Myocyte (in vitro differentiated cells): ENCODE data around the gene TRAF7. TPM values are rescaled to one million over a fixed set of nuclear protein-coding genes. Genes with fewer than 3 reads are reported as not detected.

Experiments
- DNase-seq: peaks from one replicate; pipeline ENCODE4 v3.0.0-alpha.2; 2012; ENCODE audit warnings: low read depth
- total RNA-seq: library from RNA; depleted of rRNA; stranded (reverse); fragments of >200 nt; gene quantifications from 2 replicates; pipeline ENCODE4 v1.2.3, GENCODE V29; 2014

Gene TRAF7
- total RNA-seq, 1 donor from 2014 or later, result 95.8 TPM

- peak; percentile 78 for DNase-seq
Measured at GRCh38 chr16:2163211-2163881, 7.8 kb downstream of the TRAF7 start.

DNA sequence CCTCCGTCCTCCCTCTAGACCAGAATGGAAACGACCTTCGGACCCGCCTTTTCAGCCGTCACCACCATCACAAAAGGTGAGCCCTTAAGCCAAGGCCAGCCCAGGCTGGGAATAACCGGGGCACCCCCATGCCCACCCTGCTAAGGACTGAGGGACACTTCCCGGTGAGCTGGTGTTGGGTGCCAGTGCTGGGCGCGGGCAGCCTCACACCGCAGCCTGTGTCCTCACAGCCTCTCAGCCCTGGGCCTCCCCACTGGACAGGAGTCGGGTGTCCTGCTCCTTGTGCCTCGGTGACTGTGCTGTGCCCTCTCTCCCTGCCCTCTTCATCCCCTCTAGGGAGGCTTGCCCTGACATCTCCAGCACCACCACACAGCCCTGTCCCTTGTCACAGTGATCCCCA is 10.3 kb downstream of the TRAF7 start:
- no peak for DNase-seq

DNA sequence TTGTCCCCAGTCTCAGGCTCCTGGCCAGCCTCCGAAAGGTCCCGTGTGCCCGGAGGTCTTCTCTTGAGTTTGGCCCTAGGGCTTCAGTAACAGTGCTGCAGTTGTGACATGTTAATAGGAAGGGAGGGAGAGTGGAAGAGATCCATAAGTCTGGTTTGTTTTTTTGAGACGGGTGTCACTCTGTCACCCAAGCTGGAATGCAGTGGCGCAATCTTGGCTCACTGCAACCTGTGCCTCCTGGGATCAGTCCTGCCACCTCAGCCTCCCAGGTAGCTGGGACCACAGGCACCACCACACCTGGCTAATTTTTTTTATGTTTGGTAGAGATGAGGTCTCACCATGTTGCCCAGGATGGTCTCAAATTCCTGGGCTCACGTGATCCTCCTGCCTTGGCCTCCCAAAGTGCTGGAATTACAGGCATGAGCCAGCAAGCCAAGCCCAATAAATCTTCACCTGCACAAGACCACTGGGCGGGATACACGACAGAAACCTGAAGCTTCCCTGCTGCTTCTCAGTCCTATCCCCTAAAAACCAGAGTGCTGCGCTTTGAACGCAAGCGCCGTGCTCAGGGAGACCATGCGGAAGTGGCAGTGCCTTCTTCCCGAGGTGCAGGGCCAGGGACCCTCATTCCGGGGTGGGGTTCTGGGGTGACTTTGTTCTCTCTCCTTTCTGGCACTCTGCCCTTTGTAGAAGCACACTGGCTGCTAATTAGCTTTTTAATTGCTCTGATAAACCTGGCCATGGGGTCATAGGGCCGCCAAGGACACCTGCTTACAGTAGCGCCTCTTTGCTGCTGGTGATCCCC is 10.9 kb downstream of the TRAF7 start:
- DNase-seq, result no peak

- no peak for DNase-seq
Measured at GRCh38 chr16:2167068-2167638, 11.6 kb downstream of the TRAF7 start.

DNA sequence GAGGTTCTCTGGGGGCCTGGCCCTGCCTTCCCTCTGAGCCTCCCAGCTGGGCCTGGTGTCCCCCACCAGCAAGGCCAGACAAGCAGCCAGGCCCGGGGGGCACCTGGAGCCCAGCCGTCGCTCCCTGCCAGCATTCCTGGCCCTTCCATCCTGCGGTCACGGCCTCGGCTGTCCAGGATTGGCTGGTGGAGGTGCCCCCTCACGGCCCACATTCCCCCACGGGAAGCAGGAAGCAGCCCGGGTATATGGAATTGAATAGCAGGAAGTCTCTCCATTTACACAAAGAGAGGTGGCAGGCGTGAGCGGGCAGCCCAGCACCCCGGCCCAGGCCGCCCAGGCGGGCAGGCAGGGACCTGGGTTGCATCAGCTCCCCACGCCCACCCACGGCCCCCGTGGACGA is 14.5 kb downstream of the TRAF7 start:
- no peak for DNase-seq

DNA sequence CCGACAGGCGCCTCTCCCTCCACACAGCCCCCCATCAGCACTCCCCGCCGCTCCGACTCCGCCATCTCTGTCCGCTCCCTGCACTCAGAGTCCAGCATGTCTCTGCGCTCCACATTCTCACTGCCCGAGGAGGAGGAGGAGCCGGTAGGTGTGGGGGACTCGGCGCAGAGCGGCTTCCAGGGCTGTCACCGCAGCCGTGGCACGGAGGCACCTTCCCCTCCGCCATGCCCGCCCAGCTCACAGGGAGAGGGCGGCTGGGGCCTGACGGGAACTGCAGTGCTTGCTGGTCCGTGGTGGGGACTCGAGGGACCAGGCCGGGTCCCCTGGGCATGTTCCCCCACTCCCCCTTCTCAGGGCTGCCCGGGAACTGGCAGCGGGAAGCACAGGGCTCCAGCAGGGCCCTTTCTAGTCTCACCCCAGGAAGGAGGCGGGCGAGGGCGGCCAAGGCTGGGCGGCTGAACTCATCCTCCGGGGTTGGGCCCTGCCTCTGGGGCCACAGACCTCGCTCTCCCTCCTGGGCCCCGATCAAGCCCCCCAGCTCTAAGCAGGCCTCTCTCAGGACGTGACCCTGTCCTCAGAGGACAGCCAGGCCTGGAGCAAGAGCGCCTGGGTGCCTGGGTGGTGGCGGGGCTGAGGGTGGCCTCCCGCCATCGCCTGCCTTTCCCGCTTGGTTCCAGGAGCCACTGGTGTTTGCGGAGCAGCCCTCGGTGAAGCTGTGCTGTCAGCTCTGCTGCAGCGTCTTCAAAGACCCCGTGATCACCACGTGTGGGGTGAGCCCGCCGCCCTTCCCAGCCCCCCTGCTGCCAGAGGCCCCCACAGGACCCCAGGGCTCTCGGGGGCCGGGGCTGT is 15.2 kb downstream of the TRAF7 start:
- DNase-seq, result no peak

GRCh38 chr16:2171601-2172178 is 16.1 kb downstream of the TRAF7 start:
- no peak for DNase-seq

- DNase-seq, result no peak
Measured at GRCh38 chr16:2172688-2173335, 17.2 kb downstream of the TRAF7 start.

DNA sequence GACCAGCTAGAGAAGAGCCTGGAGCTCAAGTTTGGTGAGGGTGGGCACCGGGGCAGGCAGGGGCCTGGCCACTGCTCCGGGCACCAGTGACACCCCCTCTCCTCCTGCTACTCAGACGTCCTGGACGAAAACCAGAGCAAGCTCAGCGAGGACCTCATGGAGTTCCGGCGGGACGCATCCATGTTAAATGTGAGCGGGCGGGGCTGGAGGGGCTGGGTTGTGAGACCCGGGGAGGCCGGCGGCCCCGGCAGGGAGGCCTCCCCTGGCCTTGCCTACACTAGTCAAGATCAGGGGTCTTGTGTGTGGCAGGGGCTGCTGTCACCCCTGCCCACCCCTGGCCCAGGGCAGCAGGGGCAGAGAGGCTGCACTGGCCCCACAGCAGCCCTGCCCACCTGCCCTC is 17.8 kb downstream of the TRAF7 start:
- DNase-seq, result no peak

GRCh38 chr16:2173916-2174315 is 18.3 kb downstream of the TRAF7 start:
- no peak for DNase-seq

GRCh38 chr16:2174396-2175131 is 19.0 kb downstream of the TRAF7 start:
- DNase-seq, result no peak

DNA sequence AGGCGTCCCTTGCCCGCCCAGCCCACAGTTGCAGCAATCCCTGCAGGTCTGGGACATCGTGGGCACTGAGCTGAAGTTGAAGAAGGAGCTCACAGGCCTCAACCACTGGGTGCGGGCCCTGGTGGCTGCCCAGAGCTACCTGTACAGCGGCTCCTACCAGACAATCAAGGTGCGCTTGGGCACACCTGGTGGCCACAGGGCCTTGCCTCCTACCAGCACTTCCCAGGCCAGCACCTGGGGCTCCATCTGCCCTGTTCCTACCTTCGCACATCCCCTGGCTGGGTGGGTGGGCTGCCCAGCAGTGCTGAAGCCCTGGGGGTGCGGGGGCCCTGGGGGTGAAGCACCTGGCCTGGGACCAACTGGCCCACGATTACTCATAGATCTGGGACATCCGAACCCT is 19.9 kb downstream of the TRAF7 start:
- DNase-seq, result no peak

DNA sequence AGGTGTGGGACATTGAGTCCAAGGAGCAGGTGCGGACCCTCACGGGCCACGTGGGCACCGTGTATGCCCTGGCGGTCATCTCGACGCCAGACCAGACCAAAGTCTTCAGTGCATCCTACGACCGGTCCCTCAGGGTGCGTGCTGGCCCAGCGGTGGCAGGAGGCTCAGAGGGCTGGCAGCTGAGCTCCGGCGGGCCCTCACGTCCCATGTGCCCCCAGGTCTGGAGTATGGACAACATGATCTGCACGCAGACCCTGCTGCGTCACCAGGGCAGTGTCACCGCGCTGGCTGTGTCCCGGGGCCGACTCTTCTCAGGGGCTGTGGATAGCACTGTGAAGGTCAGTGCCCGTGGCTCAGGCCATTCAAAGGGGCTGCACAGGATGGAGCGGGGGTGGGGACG is 20.5 kb downstream of the TRAF7 start:
- DNase-seq, result no peak

- DNase-seq, result no peak
Measured at GRCh38 chr16:2177101-2177500, 21.5 kb downstream of the TRAF7 start.

GRCh38 chr16:2177561-2177960 is 22.0 kb downstream of the TRAF7 start:
- DNase-seq, result no peak

DNA sequence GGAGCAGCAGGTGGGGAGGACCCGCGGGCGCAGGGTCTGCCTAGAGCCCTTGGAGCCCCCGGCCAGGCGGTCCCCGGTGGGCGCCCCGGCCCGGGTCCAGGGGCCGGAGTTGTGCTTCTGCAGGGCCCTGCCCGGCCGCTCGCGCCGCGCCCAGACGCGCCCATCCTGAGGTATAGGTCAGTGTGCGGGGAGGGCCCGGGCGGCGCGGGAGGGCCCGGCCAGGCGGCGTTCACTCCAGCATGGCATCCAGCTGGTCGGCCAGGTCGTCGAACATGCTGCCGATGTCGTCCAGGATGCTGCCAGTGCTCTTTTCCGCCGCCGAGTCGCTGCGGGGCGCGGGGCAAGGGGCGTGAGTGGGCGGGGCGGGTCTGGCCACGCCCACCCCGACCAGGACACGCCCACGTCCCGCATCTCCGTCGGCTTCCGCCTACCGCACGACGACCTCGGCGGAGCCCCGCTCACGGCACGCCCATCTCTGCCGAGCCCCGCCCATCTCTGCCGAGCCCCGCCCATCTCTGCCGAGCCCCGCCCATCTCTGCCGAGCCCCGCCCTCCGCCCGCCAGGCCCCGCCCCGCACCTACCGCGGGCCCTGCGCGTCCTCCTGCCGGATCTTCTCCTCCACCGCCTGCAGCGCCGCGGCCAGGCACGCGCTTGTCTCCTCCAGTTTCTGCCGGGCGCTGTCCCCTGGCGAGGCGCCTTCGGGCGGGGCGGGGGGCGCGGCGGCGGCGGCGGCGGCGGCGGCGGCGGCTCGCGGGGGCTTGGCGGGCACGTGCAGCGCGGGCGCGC is 22.9 kb downstream of the TRAF7 start:
- DNase-seq, result no peak

GRCh38 chr16:2179107-2179501 is 23.5 kb downstream of the TRAF7 start:
- no peak for DNase-seq

DNA sequence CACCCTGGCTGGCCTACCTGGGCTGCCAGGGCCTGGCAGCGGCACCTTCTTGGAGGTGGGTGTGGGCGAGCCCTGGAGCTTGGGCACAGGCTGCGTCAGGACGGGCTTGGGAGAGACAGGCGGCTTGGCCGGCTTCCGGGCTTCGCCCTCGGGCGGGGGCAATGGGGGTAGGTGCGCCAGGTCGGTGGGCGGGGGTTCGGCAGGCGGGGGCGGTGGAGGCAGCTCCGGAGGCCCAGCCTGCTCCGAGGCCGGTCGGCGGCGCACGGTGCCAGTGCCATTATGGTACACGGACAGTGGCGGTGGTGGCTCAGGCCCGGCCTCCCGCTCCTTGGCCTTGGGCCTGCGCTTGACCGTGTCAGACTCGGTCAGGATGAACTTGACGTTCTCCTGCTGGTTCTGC is 24.0 kb downstream of the TRAF7 start:
- no peak for DNase-seq

GRCh38 chr16:2180461-2180860 is 24.9 kb downstream of the TRAF7 start:
- DNase-seq, result no peak
